Activated CD4-positive, alpha-beta T cell treated with anti-CD3 and anti-CD28 coated beads, Interleukin-2, amount 50 U/mL, for 16 hours (primary cell): Measurements from ENCODE around the gene SEMA4C.

Source experiments
- DNase-seq: peaks from one replicate; pipeline ENCODE4 v3.0.0-alpha.2; 2020

The SEMA4C gene

DNA sequence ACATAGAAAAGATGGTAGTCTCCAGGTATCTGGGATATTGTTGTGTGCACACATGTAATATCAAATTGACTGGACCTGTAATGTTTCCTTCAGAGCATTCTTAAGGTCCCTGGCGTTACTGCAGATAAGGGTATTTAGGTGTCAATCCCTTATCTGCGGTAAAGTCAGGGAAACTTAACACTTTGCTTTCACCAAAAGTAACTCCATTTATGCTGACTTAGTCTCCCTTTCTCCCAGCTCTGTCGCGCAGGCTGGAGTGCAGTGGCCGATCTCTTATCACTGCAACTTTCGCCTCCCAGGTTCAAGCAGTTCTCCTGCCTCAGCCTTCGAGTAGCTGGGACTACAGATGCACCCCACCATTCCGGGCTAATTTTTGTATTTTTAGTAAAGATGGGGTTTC, 52.0 kb downstream of the SEMA4C start:
- no peak for DNase-seq

DNA sequence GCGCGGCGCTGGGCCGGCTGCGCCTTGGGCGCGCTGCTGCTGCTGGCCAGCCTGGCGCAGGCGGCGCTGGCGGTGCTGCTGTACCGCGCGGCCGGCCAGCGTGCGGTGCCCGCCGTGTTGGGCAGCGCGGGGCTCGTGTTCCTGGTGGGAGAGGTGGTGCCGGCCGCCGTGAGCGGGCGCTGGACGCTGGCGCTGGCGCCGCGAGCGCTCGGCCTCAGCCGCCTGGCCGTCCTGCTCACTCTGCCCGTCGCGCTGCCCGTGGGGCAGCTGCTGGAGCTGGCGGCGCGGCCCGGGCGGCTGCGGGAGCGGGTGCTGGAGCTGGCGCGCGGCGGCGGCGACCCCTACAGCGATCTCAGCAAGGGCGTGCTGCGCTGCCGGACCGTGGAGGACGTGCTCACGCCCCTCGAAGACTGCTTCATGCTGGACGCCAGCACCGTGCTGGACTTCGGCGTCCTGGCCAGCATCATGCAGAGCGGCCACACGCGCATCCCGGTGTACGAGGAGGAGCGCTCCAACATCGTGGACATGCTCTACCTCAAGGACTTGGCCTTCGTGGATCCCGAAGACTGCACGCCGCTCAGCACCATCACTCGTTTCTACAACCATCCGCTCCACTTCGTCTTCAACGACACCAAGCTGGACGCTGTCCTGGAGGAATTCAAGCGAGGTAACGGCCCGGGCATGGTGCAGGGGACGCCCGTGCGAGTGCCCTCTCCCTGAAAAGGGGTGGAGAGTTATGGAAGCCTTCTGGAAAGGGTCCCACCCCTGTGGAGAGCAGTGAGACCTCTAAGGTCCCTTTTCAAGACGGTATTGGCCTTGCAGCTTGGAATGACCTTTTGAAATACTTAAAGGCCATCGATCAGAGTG, 52.8 kb downstream of the SEMA4C start:
- DNase-seq = no peak

GRCh38 chr2:96816127-96816835, 53.6 kb downstream of the SEMA4C start, which contains the start of gene CNNM3:
Gene CNNM3 (plus strand): TSS chr2:96816268. CDS start chr2:96816278, 10 bp downstream.
- peak; percentile 97 for DNase-seq

DNA sequence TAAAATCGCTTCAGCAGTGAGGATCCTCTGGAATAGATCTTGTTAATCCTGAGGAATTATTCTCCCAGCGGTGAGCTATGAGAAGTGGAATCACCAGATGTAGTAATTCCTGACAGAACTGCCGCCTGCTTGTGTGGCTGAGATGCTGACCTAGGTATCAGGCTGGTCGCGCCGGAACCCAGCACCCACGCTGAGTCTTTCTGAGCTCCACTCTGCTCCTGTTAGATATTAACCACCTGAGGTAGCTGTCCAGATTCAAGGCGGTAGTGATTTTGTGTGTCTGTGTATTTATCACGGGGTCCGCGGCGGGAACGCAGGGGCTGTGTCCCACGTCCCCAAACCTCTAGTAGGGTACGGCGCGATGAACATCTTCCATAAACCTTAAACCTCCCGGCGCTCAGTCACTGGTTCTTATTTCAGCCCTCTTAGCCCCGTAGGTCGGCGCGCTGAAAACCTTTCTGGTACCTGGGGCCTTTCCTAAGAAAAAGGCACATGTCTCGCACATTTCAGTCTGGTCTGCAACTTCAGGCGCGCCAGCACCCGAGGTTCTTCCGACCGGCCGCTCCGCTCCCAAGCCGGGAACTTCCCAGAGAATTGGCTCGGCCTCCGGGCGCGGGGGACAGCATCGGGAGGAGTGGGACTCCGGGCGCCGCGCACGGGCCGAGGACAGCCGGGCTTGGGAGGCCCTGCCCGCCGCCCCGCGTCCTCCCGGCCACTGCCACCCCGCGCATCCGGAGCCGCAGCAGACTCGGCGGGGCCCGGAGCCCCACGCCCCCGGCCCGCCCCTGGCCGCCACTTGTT, 54.4 kb downstream of the SEMA4C start:
- peak; percentile 22 for DNase-seq

DNA sequence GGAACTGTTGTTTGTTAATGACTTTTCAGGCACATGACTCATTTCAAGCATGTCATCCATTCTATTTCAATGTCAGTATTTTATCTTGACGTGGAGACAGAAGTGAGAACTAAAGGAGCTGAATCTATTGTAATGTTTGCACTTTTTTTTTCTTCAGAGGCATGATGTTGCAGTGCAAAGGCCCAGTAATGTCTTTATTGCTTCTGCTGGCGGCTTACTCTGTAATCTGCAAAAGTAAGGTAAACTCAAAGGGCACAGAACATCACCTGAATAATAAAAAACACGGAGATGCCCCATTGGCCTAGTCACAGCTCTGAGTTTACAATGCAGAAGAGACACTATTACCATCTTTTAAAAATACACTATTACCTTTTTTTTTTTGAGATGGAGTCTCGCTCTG, 56.2 kb downstream of the SEMA4C start:
- no peak for DNase-seq

DNA sequence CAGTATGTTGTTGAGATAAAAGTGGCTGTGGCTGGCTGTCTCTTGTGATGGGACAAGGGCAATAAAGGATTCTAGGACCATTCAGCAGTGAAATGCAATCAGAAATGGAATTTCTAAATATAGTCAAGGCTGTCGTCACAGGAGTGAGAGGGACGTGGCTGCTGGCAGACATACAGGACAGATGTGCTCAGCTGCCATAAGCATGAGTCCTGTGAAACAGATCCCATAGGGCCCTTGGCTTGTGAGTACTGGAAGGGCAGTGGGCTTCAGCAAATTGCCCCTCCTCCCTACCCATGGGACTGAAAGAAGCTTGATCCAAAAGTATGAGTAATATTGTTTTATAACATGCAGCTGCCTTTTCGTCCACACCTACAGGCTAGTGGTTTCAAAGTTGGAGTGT, 58.0 kb downstream of the SEMA4C start:
- no peak for DNase-seq

DNA sequence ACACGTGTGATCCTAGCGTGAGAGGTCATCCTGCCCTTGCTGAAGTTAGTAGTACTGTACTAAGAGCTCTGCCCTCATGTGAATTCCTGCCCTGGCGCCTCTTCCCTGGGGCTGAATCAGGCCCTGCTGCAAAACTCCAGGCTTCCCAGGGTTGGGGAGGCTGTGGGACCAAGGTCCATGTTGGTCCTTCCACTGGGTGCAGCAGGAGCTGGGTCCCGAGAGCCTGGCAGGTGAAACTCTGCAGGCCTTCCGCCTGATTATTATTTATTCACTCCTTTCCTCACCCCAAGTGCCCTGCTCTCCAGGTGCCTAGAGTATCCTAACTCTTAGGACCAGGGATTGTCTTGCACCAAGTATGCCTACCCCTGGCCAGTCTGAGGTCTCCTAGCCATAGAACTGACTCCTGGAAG, 59.1 kb downstream of the SEMA4C start:
- DNase-seq = no peak

GRCh38 chr2:96809951-96810782, 59.7 kb downstream of the SEMA4C start:
- DNase-seq = no peak
